GM13976 (cell line): ENCODE results near the gene TOM1L1.

ENCODE experiments used
- DNase-seq: peaks from one replicate; pipeline ENCODE4 v3.0.0; 2012; ENCODE audit warnings: low spot score
- CTCF ChIP-seq: IDR thresholded peaks from 2 replicates; pipeline ENCODE4 v1.5.1; 2012; ENCODE audit warnings: borderline replicate concordance, mild to moderate bottlenecking; ENCODE audit not compliant: insufficient read depth; ENCODE audit errors: extremely low read depth, missing control alignments, control extremely low read depth
- in situ Hi-C: fragments of 300-500 bp; cut with MboI; formaldehyde crosslinking; loops from one replicate; pipeline ENCODE4 v1.12.0; 2022; ENCODE audit warnings: low sequenced_read_pairs, mixed read lengths, inconsistent platforms; ENCODE audit not compliant: unreplicated experiment

Gene TOM1L1

DNA sequence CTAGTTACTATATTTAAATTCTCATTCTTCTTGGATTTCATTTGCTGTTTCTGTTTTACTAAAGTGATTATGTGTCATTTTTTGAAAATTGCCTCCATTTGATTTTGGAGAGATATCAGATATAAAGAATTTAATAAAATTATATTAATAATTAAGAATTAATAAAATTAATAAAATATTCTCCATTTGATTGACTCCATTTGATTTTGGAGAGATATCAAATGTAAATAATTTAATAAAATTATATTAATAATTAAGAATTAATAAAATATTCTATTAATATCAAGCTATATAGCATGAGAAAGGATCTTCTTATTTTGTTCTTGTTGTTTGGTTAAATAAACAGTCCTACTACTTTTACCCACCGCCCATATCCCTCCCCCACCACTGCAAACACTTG lies 90.9 kb downstream of the TOM1L1 start:
- no peak for TF ChIP-seq CTCF
- in situ Hi-C loops = loop anchor here (10.0 kb wide), 3 partner anchors 303 to 523 kb away; partner anchors contain the start of gene SMIM36
- no peak for DNase-seq

DNA sequence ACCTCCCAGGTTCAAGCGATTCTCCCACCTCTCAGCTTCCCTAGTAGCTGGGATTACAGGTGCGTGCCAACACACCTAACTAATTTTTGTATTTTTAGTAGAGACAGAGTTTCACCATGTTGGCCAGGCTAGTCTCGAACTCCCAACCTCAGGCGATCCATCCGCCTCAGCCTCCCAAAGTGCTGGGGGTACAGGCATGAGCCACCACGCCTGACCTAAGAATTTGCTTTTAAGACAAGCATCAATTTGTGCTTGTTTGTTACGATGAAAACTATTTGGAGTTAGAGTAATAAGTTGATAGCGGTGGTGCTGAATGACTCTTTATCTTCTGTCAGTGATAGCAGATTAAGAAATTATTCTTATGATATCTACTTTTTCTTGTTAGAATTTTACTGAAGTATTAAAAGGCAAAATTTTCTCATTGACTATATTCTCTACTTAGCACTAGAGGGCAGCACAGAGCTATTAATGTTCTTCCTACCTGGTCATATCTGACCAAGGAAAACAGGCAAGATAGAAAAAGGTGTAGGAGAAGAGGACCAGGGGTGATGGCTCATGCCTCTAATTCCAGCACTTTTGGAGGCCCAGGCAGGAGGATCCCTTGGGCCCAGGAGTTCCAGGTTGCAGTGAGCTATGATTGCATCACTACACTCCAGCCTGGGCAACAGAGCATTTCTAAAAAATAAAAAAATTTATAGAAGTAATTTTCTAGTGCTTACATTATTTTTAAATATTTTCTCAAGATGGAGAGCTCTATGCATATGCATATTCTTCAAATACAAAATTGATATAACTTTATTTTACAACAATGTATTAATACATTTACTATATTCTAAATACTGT lies 92.4 kb downstream of the TOM1L1 start:
- peak; percentile 46 for DNase-seq
- in situ Hi-C loops = loop anchor here (10.0 kb wide), 3 partner anchors 302 to 522 kb away; partner anchors contain the start of gene SMIM36
- TF ChIP-seq CTCF = peak; percentile 30

DNA sequence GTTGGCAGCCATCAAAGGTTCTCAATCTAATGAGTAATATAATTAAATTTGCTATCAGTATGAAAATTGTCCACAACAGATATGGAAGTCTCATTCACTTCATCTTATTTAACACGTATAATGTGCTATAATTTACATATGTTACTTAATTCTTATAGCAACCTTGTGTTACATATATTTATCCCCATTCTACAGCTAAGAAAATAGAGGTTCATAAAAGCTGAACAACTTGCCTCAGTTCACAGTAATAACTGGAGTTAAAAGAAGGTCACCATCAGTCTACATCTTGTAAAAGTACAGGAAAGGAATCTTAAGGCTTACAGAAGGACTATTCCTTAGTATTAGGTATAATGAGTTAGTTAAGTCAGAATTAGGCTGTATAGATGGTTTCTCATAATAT lies 95.8 kb downstream of the TOM1L1 start:
- TF ChIP-seq CTCF = no peak
- DNase-seq = no peak
- in situ Hi-C loops = loop anchor here (10.0 kb wide), 3 partner anchors 298 to 518 kb away; partner anchors contain the start of gene SMIM36

- no peak for DNase-seq
- in situ Hi-C loops = no loop called here
- no peak for TF ChIP-seq CTCF
Observed at GRCh38 chr17:55002458-55002857, 101.8 kb downstream of the TOM1L1 start.

DNA sequence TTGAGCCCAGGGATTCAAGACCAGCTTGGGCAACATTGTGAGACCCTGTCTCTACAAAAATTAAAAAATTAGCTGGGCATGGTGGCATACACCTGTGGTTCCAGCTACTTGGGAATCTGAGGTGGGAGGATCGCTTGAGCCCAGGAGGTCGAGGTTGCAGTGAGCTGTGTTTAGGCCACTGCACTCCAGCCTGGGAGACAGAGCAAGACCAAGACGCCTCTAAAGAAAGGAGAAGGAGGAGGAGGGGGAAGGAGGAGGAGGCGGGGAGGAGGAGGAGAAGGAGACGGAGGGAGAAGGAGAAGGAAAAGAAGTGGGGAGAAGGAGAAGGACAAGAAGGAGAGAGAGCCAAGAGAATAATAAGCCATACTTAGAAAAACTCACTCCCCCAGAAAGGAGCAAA lies 103.8 kb downstream of the TOM1L1 start:
- no peak for TF ChIP-seq CTCF
- no peak for DNase-seq
- in situ Hi-C loops = no loop called here

DNA sequence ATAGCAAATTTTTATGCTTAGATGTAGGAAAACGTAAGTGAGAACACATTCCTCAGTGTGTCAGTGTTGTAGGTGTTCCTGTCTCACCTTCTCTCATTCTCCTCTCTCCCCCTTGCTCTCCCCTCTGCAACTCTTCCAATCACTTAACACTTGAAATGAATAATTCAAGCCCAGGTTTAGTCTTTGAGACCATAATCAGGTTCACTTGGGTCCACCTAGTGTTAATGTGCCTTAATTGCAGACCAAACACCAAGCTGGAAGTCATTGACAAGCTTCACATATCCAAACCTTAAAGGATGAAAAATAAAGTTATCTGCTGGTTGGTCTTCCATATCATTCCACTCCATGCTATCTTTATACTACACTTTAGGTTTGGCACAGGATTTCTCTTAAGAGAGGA lies 104.9 kb downstream of the TOM1L1 start:
- in situ Hi-C loops = no loop called here
- DNase-seq = no peak
- TF ChIP-seq CTCF = peak; percentile 41
